ENCODE data around the gene RPL27A.
A peak's percentile ranks its signal among the peaks of the same experiment; 100 is the strongest.

RPL27A gene

DNA sequence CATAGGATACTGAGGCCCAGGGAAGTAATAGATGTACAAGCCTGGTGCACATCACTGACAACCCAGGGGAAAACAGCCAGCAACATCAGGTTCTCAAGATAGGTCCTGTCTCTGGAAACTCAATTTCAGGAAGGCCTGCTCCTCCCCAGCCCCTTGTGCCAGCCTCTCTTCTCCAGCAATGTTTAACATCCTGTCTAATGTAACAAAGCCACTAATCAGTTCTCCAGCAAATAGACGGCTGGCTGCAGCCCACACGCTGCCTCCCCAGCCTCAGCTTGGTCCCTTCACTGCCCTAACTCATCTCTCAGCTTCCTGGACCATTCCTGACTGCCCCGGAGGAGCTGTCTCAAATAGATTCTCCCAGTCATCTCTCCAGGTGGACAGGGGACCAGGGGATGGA is 37.8 kb downstream of the RPL27A start:
- DNase-seq, result no peak

- DNase-seq, result no peak
Observed at GRCh38 chr11:8720868-8721608, 38.4 kb downstream of the RPL27A start.

DNA sequence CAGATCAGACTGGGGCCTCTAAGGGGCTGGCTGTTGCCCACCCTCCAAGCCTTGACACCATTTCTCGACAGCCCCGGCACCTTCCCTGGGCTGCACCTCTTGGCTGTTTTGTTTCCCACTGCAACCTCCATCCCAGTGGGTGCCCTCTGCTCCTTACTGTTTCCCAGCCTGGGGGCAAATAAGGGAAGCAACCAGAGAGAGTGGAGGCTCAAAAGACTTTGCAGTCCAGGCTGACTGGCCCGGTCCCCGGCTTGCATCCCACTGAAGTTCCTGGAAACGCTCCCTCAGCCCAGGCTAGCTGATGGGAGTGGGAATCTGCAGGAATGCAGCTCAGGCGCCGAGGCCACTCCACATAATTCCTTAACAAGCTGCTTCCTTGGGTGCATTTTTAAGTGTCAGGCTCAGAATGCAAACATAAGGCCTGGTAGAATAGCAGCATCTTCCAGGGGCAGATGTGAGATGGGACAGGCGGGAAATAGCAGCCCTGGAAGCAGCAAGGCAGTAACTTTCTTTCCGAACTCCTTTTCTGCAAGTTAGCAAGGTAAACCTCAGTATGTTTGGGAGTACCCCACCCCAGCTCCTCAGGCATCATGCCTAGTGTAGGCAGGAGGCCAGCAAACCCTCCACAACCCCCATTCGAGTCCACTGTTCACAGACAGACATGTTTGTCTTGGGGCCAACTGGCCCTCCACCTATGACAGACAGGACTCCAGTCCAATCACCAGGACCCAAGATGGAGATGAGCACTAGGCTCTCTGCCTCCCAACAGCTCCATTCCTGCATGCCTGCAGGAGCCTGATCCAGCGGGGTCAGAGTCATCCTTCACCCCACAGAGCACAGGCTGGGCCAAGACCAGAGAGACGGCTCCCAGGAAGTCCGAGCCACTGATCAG is 39.3 kb downstream of the RPL27A start:
- DNase-seq, result no peak

- DNase-seq, result no peak
Observed at GRCh38 chr11:8722809-8723208, 40.2 kb downstream of the RPL27A start.

- DNase-seq, result no peak
Observed at GRCh38 chr11:8723711-8724110, 41.1 kb downstream of the RPL27A start.

DNA sequence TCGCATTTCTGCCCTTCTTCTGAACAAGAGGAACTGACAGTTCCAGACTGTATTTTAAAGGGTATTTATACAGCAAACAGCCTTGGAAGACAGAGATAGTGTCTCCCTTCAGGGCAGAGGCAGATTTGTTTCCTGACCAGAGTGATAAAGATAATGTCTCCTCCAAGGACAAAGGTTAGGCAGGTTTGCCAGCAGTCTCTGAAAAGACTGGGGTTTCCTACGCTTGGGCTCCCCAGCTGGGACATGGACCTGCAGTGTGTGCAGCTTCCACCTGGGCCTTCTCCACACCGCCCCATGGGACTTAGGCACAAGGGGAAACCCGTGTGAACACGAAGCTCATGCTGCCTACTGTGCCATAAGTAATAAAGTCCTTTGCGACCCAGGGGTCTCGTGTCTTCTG is 42.1 kb downstream of the RPL27A start:
- no peak for DNase-seq

GRCh38 chr11:8726395-8726794 is 43.8 kb downstream of the RPL27A start:
- DNase-seq, result no peak

DNA sequence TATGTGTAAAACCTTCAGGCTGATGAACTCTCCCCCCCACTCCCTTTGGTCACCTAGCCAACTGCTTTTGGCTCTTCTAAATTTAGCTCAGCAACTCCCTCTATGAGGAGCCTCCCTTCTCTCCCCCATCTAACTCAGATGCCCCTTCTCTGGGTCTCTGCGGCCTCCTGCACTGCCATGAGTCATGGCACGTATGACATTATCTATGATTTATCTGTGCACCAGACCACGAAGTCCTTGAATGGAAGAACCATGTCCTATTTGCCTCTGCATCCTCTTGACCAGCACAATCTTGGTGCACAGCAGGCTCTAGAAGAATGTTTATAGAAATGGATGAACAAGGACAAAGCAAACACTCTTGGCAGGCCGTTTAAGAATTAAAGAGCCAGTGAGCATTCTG is 46.0 kb downstream of the RPL27A start:
- DNase-seq, result no peak

DNA sequence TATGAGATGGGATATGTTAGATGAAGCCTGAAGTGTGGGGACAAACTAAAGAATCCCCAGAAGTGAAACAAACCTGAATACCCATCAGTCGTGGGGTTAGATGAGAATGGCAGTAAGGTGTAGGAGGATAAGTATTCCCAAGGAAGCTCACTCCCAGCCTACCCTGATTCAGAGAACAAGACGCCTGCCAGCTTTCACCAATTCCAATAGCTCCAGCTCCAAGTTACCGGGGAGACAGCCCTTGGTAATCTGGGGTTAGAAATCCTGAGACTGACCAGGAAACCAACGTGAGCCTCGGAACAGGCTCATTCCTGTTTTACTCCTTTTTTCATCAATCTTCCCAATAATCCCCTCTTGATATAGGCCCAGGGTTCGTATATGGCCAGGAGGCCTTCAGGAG is 46.5 kb downstream of the RPL27A start:
- DNase-seq, result no peak

DNA sequence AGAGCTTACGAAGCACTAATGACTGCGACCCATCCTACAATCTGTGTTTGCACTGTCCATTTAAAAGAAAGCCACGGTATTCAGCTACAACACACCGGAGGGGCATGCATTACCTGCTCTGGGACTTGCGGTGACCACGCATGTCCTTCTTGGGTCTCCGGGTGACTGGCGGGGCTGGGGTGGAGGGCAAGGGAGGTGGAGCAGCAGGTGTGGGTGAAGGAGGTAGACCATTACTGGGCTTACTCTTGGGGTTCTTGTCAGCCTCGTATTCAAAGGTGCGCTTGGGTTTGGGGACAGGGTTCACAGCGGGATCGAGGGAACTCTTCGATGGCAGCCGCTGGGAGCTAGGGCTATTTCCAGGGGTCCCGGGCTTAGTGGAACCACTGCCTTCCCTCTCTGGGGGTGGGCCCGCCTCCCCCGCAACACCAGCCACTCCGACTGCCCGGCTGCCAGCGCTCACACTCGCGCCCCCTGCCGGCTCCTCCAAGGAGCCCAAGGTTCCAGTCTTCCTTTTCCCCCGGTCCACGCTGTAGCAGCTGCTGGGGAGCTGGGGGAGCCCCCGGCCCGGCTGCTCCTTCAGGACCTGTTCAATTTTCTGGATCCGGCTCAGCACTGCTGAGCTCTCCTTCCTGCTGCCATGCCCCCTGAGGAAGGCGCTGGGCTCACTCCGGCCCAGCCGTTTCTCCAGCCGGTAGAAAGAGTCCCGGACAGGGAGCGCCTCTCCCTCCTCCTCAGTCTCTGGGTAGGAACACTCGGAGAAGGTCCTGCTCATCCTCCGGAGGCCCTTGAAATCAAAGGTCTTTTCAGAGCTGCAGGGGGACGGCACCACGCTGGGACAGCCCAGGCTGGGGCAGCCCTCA is 47.5 kb downstream of the RPL27A start:
- no peak for DNase-seq

DNA sequence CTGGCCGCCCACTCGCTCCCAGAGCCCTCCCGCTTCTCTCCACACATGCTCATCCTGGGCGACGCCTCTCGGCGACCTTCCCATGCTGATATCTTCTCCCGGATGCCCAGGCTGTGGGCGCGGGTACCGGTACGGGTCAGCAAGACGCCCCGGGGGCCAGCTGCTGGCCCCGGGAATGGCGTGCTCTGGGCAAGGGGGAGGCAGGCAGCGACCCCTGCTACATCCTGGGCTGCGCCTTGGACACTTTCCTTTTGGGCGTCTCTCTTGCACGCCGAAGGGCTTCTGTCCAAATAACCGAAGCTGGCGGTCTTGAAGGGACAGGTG is 48.1 kb downstream of the RPL27A start:
- no peak for DNase-seq

GRCh38 chr11:8731647-8732323 is 49.2 kb downstream of the RPL27A start:
- DNase-seq, result no peak

- DNase-seq, result no peak
Observed at GRCh38 chr11:8732324-8732670, 49.7 kb downstream of the RPL27A start.

DNA sequence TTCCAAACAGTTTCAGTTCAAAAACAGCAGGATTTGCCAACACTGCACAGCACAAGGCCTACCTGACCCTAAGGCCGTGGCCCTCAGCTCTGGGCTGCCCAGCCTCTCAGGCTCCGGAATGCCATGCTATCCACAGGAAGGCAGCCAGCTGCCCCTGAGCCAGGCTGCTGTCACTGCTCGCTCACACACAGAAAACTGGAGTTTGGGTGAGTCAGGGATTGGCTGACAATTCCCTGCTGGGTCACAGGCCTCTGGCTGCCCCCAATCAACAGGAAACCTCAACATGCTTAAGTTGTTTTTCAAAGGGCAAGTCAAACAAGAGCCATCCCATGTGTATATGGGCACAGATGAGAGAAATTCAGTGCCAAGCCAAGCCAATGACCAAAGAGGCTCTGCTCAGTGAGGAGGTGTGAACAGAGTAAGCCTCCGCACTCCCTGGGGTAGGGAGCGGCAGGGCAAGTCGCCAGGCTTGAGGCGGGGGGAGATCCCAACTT is 50.2 kb downstream of the RPL27A start:
- DNase-seq, result peak in 31 of 56 donors; percentile 4 to 68 (median 27)

GRCh38 chr11:8733852-8734251 is 51.3 kb downstream of the RPL27A start:
- no peak for DNase-seq

GRCh38 chr11:8735094-8735493 is 52.5 kb downstream of the RPL27A start:
- DNase-seq, result no peak

GRCh38 chr11:8739309-8739793 is 56.8 kb downstream of the RPL27A start:
- DNase-seq, result no peak

Measured in nucleus accumbens (tissue), 56 donors.